GM12801 (cell line): ENCODE data around the gene ALKBH5.

Experiments
- TF ChIP-seq, protein P1 (sequence below): IDR thresholded peaks from one replicate; pipeline ENCODE4 v1.5.1; 2011; ENCODE audit warnings: control low read depth; ENCODE audit not compliant: insufficient read length; ENCODE audit errors: extremely low read depth

The ALKBH5 gene

DNA sequence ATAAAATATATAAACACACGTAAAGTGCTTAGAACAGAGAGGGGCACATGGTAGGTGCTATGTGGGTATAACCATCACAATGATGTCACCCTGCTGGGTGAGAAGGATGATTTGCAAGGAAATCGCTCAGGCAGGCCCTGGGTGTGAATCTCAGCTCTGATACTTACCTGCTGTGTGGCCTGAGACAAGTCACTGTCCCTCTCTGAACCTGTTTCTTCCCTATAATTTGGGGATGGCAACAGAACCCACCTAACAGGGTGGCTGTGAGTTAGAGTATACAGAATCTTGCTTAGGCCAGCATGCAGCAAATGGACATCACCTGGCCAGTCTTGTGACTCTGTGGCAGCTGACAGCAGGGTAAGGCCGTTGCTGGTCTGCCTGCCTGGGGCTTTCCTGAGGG, 36.6 kb upstream of the ALKBH5 start:
- TF ChIP-seq, protein P1, sequence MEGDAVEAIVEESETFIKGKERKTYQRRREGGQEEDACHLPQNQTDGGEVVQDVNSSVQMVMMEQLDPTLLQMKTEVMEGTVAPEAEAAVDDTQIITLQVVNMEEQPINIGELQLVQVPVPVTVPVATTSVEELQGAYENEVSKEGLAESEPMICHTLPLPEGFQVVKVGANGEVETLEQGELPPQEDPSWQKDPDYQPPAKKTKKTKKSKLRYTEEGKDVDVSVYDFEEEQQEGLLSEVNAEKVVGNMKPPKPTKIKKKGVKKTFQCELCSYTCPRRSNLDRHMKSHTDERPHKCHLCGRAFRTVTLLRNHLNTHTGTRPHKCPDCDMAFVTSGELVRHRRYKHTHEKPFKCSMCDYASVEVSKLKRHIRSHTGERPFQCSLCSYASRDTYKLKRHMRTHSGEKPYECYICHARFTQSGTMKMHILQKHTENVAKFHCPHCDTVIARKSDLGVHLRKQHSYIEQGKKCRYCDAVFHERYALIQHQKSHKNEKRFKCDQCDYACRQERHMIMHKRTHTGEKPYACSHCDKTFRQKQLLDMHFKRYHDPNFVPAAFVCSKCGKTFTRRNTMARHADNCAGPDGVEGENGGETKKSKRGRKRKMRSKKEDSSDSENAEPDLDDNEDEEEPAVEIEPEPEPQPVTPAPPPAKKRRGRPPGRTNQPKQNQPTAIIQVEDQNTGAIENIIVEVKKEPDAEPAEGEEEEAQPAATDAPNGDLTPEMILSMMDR: no peak

DNA sequence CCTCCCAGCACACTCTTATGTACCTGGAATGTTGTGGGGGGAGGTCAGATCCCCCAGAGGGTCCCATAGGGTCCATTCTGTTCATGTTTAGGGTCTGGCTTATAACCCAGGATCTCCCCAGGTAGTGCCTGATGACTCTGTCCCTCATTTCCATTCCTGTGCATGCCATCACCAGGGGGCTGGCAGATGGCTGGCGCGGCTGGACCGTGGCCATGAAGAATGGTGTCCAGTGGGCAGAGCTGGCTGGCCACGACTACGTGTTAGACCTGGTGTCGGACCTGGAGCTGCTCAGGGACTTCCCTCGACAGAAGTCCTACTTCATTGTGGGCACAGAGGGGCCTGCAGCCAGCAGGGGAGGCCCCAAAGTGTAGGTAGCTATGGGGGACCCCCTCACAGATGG, 35.0 kb upstream of the ALKBH5 start:
- TF ChIP-seq, protein P1: no peak

DNA sequence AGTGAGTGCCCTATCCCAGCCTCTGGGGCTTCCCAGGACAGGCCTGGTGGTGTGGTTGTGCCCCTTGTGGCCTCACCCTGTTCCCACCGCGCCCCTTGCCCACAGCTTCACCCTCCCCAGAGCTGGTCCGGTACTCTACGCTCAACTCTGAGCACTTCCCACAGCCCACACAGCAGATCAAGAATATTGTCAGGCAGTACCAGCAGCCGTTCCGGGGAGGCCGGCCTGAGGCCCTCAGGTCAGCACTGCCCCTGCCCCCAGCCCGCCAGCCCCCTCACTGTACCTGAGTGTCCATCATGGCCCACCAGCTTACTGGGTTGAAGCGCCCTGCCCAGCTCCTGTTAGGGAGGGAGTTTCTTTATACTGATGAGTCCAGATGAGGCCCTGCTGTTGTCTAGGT, 32.3 kb upstream of the ALKBH5 start:
- TF ChIP-seq, protein P1: no peak

DNA sequence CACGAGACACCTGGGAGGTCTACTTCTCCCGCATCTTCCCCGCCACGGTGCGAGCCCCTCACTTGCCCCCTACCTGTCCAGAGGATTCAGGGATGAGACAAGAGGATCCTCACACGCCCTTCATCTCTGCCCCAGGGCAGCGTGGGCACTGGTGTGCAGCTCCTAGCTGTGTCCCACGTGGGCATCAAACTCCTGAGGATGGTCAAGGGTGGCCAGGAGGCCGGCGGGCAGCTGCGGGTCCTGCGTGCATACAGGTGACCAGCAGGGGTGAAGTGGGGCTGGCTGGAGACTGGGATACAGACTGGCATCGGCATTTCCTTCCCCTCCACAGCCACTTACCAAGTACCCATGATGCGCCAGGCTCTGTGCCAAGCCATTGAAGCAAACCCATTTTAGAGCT, 28.4 kb upstream of the ALKBH5 start:
- TF ChIP-seq, protein P1: no peak

DNA sequence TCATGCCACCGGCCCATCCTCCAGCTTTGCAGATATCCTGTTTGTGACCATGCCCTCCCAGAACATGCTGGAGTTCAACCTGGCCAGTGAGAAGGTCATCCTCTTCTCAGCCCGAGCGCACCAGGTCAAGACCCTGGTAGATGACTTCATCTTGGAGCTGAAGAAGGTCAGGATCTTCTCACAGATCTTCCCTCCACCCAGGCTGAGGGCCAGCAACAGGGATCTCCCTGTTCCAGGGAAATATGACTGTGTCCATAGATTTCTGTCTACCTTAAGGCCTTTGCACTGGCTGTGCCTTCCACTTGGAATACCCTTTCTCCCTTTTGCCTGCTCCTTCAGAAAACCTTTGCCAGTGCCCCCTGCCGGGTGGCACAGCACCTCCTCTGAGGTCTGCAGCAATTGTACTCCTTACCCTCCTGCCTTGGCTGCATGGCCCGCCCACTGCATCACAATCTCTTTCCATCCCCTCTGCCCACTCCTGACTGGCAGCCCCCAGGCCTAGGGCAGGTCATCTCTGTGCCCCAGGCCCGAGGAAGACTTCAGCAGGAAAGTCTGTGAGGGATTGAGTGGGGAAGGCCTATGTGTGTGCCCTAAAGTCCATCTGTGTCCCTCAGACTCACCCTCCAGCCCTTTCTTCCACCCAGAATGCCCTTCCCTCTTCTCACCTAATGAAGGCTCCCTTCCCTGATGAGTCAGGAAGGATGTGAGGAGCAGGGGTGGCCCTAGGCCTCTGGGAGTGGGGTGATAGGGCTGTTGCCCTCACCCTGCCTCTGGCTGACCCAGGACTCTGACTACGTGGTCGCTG, 27.3 kb upstream of the ALKBH5 start:
- TF ChIP-seq, protein P1: no peak

DNA sequence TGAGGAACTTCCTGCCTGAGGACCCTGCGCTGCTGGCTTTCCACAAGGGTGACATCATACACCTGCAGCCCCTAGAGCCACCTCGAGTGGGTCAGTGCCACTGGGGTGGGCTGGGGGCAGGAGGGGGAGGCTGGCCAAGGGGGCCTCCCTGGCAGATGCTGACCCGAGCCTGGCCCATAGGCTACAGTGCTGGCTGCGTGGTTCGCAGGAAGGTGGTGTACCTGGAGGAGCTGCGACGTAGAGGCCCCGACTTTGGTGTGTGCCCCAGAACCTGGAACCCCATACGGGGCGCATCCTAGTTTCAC, 26.7 kb upstream of the ALKBH5 start:
- TF ChIP-seq, protein P1: no peak

DNA sequence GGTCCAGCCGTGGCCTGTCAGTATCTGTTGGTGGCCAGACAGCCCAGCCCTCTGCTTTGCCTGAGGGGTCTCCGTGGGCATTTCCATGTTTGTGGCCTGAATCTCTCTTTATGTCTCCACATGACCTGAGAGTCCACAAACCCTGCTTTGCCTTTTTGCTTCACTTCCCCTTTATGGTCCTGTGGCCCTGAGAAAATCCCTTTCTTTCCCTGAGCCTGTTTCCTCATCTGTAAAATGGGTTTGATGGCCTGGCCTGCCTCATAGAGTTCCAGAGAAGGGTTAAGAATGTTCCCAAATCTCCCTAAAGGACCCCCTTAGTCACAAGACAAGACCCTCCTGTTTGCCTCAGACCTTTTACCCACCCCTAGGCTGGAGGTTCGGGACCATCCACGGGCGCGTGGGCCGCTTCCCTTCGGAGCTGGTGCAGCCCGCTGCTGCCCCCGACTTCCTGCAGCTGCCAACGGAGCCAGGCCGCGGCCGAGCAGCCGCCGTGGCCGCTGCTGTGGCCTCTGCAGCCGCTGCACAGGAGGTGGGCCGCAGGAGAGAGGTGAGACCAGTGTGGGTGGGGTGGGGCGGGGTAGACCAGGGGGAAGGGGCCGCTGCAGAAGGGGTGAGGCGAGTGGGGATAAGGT, 26.2 kb upstream of the ALKBH5 start:
- TF ChIP-seq, protein P1: no peak
